Measurements from ENCODE around the gene LSM7.

The LSM7 gene

DNA sequence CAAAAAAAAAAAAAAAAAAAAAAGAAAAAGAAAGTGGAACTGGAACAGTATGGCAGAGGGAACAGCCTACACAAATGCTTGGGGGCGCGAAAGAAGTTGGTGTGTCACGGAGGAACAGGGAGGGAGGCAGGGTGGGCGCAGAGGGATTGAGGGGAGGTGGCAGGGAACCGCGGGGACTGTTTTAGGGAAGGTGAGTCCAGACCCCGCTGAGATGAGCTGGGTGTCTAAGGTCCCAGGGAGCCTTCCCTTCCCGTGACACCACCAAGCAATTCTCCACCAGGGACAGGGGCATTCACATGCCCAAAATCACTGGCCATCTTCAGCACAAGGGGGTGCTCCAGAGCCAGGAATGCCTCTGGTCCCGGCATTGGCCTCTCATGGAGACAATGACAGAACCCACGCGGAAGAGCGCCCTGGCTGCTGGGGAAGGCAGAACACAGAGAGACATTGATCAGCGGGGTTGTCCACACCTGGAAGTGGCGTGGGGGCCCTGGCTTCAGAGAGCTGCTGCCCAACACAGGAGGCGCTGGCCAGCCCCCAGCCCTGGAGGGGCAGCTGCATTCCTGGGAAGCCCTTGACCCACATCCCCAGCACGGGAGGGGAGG lies 53.4 kb downstream of the LSM7 start:
- intact Hi-C loops (cut with DNase I; ENCODE audit: low total_unique reads), result loop anchor here (5.0 kb wide), 2 partner anchors 38 to 123 kb away; partner anchors contain the start of genes AP3D1, PLEKHJ1 and SF3A2
- peak overlapping the region in 1 of 2 donors; percentile 24 for H3K27ac ChIP-seq
- TF ChIP-seq, protein P1, sequence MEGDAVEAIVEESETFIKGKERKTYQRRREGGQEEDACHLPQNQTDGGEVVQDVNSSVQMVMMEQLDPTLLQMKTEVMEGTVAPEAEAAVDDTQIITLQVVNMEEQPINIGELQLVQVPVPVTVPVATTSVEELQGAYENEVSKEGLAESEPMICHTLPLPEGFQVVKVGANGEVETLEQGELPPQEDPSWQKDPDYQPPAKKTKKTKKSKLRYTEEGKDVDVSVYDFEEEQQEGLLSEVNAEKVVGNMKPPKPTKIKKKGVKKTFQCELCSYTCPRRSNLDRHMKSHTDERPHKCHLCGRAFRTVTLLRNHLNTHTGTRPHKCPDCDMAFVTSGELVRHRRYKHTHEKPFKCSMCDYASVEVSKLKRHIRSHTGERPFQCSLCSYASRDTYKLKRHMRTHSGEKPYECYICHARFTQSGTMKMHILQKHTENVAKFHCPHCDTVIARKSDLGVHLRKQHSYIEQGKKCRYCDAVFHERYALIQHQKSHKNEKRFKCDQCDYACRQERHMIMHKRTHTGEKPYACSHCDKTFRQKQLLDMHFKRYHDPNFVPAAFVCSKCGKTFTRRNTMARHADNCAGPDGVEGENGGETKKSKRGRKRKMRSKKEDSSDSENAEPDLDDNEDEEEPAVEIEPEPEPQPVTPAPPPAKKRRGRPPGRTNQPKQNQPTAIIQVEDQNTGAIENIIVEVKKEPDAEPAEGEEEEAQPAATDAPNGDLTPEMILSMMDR (IDR thresholded peaks at IDR 0.05), result peak; percentile 21 to 43
- H3K27me3 ChIP-seq, result no peaks in the 10 kb centered on the region
- H3K36me3 ChIP-seq, result peaks cover 13 to 51% (median 48%) of the 10 kb centered on the region in 3 donors
- H3K4me3 ChIP-seq, result no peak overlapping the region
- peaks cover 0 to 51% (median 43%) of the 10 kb centered on the region in 4 donors for H3K4me1 ChIP-seq
- DNase-seq, result peak in 1 of 2 donors; percentile 59
- no peaks in the 10 kb centered on the region for H3K9me3 ChIP-seq

DNA sequence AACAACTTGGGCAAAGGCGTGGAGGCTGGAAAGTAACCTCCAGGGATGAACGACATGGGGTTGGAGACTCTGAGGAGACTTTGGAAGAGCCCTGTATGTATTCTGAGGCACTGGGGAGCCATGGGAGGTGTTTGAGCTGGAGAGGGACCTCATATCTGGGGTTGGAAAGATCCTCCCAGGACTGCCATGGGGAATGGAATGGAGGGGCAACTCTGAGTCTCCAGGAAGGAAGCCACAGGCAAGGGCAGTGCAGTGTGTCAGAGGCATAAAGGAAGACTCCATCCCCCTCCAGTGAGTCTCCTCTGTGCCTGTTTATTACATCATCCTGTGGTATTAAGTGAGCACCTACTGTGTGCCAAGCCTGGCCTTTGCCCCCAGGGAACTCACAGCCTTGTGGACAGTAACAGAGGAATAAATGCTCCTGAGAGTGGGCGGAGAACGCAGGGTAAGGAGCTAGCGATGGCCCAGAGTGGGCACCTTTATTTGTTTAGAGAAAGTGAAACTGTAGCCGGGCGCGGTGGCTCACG lies 54.1 kb downstream of the LSM7 start:
- no peaks in the 10 kb centered on the region for H3K9me3 ChIP-seq
- H3K27me3 ChIP-seq, result no peaks in the 10 kb centered on the region
- peak overlapping the region in 1 of 2 donors; percentile 10 for H3K4me3 ChIP-seq
- H3K4me1 ChIP-seq, result peaks cover 0 to 51% (median 43%) of the 10 kb centered on the region in 4 donors
- peaks cover 13 to 51% (median 48%) of the 10 kb centered on the region in 3 donors for H3K36me3 ChIP-seq
- intact Hi-C loops (cut with DNase I; ENCODE audit: low total_unique reads), result loop anchor here (5.0 kb wide), 2 partner anchors 37 to 122 kb away; partner anchors contain the start of genes AP3D1, PLEKHJ1 and SF3A2
- DNase-seq, result no peak
- H3K27ac ChIP-seq, result peak overlapping the region; percentile 25 to 64
- TF ChIP-seq, protein P1 (IDR thresholded peaks at IDR 0.05), result no peak

DNA sequence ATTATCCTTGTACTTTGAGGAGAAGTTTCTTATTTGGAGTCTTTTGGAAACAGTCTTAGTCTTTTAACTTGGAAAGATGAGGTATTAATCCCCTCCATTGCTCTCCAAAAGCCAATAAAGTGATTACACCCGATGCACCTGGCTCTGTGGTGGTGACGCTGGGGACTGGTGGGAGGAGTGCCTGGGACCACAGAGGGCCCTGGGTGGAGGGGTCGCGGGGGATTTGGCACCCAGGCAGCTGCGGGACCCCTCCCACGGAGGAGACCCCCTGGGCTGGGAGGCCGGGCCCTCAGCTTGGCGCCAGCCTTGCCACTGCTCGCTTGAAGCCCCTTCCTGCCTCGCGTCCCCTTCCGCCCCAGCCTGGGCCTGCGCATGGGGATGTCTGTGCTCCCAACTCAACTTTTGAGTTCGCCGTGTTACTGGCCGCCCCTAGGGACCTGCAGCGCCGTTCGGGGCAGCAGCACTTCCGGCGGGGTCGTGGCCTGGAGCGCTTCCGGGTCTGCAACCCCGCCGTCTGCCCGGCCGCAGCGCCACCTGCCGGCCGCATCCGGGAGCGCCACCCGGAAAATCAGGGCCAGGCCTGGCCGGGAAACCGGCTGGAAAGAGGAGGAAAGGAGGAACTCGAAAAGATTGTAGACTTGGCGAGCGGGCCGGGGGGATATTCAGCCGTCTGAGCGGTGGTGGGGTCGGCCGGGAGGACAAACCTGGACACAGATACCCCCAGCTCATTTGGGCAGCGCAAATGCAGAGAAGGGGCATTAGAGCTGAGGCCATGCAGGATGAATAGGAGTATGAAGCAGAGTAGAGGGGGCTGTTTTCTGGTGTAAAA lies 54.8 kb downstream of the LSM7 start:
- Histone ChIP-seq H3K27me3 (no peaks in the 10 kb centered on the region), H3K4me3 (peak overlapping the region; percentile 2 to 10), H3K9me3 (no peaks in the 10 kb centered on the region), H3K27ac (peak overlapping the region; percentile 25 to 64), H3K36me3 (peaks cover 13 to 51% (median 47%) of the 10 kb centered on the region in 3 donors), H3K4me1 (peaks cover 0 to 56% (median 43%) of the 10 kb centered on the region in 4 donors)
- intact Hi-C loops (cut with DNase I; ENCODE audit: low total_unique reads), result loop anchor here (5.0 kb wide), 2 partner anchors 36 to 121 kb away; partner anchors contain the start of genes AP3D1, PLEKHJ1 and SF3A2
- TF ChIP-seq, protein P1 (IDR thresholded peaks at IDR 0.05), result peak; percentile 95
- peak; percentile 54 to 81 for DNase-seq
